Fibroblast of villous mesenchyme (primary cell): Measurements from ENCODE around the gene RNF215. TPM values are rescaled to one million over a fixed set of nuclear protein-coding genes. Genes with fewer than 3 reads are reported as not detected.

Source experiments
- DNase-seq: peaks from one replicate; pipeline ENCODE4 v3.0.0-alpha.2; 2010; ENCODE audit warnings: low read depth
- H3K4me3 ChIP-seq: 2 replicates; pipeline ENCODE4 v1.5.1; 2011; ENCODE audit warnings: low read depth, mild to moderate bottlenecking, low read length
- CTCF ChIP-seq: IDR thresholded peaks from 2 replicates; pipeline ENCODE4 v1.5.1; 2012; ENCODE audit warnings: low read depth, mild to moderate bottlenecking, low read length; ENCODE audit not compliant: insufficient read depth
- total RNA-seq: library from RNA; depleted of rRNA; stranded (reverse); fragments of >200 nt; gene quantifications from 2 replicates; pipeline ENCODE4 v1.2.3, GENCODE V29; 2012

RNF215 gene
- total RNA-seq, 1 donor: 20.3 TPM

GRCh38 chr22:30354644-30355043 lies 32.6 kb downstream of the RNF215 start:
- no peak overlapping the region for H3K4me3 ChIP-seq
- no peak for TF ChIP-seq CTCF
- no peak for DNase-seq

GRCh38 chr22:30351226-30351625 lies 36.0 kb downstream of the RNF215 start:
- H3K4me3 ChIP-seq: no peak overlapping the region
- TF ChIP-seq CTCF: no peak
- no peak for DNase-seq

- TF ChIP-seq CTCF: no peak
- no peak for DNase-seq
- H3K4me3 ChIP-seq: no peak overlapping the region
These were observed 38.4 kb downstream of the RNF215 start for GRCh38 chr22:30348809-30349208.

- H3K4me3 ChIP-seq: no peak overlapping the region
- DNase-seq: no peak
- no peak for TF ChIP-seq CTCF
These were observed 38.8 kb downstream of the RNF215 start for GRCh38 chr22:30348404-30348803.

GRCh38 chr22:30347255-30347892 lies 39.8 kb downstream of the RNF215 start:
- H3K4me3 ChIP-seq: no peak overlapping the region
- no peak for DNase-seq
- no peak for TF ChIP-seq CTCF

GRCh38 chr22:30344447-30345200 lies 42.6 kb downstream of the RNF215 start:
- no peak for DNase-seq
- no peak overlapping the region for H3K4me3 ChIP-seq
- no peak for TF ChIP-seq CTCF
